A549 (cell line): Measurements from ENCODE around the gene CSMD2.

ENCODE experiments used
- EP300 ChIP-seq, 2 experiments: fragments of >200 bp; sonication (Bioruptor Twin); formaldehyde crosslinking; IDR thresholded peaks; 2 replicates in 1 of 2; 3 replicates in 1 of 2; pipeline ENCODE4 v1.6.1; 2016 to 2017
- MYC ChIP-seq: IDR thresholded peaks from 2 replicates; pipeline ENCODE4 v1.6.1; 2012; ENCODE audit warnings: mild to moderate bottlenecking, inconsistent platforms, low read length, improper control_type of control experiment, borderline replicate concordance
- NFE2L2 ChIP-seq: fragments of 150-350 bp; conservative IDR thresholded peaks from 2 replicates; pipeline ENCODE4 v1.6.1; 2014; ENCODE audit warnings: low read length
- NPAS2 ChIP-seq: fragments of 250-450 bp; sonication (Bioruptor Pico); IDR thresholded peaks from 2 replicates; pipeline ENCODE4 v1.8.0; 2022; ENCODE audit warnings: mild to moderate bottlenecking, moderate library complexity, borderline replicate concordance
- POLR2A ChIP-seq: IDR thresholded peaks from 2 replicates; pipeline ENCODE4 v1.6.1; 2012; ENCODE audit warnings: mild to moderate bottlenecking, low read length
- RFX5 ChIP-seq: fragments of 450-650 bp; IDR thresholded peaks from 2 replicates; pipeline ENCODE4 v1.7.1; 2014; ENCODE audit warnings: antibody characterized with exemption, mild to moderate bottlenecking, moderate library complexity
- RNF2 ChIP-seq: fragments of 200-600 bp; sonication (generic); IDR thresholded peaks from 2 replicates; pipeline ENCODE4 v1.6.1; 2016; ENCODE audit warnings: low read depth, mild to moderate bottlenecking, antibody characterized with exemption, moderate library complexity, borderline replicate concordance
- ZC3H11A ChIP-seq: fragments of 450-650 bp; IDR thresholded peaks from 2 replicates; pipeline ENCODE4 v1.6.1; 2014; ENCODE audit warnings: antibody characterized with exemption, mild to moderate bottlenecking
- TF ChIP-seq, protein P1 (sequence below): fragments of 450-650 bp; IDR thresholded peaks from 2 replicates; pipeline ENCODE4 v1.6.1; 2014; ENCODE audit warnings: antibody characterized with exemption
- TF ChIP-seq, protein P2 (sequence below): fragments of >200 bp; sonication (Bioruptor Twin); formaldehyde crosslinking; IDR thresholded peaks from 3 replicates; pipeline ENCODE4 v1.6.1; 2016
- TF ChIP-seq, protein P3 (sequence below): fragments of >200 bp; sonication (Bioruptor Twin); formaldehyde crosslinking; IDR thresholded peaks from 3 replicates; pipeline ENCODE4 v1.5.1; 2016
- TF ChIP-seq, protein P4 (sequence below): fragments of 200-600 bp; sonication (generic); IDR thresholded peaks from 2 replicates; pipeline ENCODE4 v1.6.1; 2016; ENCODE audit warnings: antibody characterized with exemption, mild to moderate bottlenecking, moderate library complexity

DNA sequence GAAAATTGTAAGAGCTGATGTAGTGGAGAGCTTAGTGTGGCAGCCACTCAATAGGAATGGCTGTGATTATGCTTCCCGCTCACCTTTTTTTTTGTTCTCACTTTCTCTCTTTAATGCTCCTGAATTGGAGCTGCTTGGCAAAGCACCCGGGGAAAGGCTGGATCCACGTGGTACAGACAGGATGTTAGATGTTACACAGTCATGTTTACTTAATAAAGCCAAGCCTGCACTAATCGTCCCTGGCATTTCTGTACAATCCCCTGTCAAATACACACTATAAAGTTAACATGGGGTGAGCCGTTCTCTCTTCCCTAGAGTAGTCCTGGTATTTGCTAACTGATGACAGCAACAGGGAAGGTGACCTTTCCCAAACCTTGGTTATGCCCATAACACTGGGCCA is 504.8 kb downstream of the CSMD2 start:
- TF ChIP-seq, protein P1, sequence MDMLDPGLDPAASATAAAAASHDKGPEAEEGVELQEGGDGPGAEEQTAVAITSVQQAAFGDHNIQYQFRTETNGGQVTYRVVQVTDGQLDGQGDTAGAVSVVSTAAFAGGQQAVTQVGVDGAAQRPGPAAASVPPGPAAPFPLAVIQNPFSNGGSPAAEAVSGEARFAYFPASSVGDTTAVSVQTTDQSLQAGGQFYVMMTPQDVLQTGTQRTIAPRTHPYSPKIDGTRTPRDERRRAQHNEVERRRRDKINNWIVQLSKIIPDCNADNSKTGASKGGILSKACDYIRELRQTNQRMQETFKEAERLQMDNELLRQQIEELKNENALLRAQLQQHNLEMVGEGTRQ: no peak
- no peak for TF ChIP-seq ZC3H11A
- no peak for TF ChIP-seq MYC
- no peak for TF ChIP-seq NFE2L2
- TF ChIP-seq, protein P2, sequence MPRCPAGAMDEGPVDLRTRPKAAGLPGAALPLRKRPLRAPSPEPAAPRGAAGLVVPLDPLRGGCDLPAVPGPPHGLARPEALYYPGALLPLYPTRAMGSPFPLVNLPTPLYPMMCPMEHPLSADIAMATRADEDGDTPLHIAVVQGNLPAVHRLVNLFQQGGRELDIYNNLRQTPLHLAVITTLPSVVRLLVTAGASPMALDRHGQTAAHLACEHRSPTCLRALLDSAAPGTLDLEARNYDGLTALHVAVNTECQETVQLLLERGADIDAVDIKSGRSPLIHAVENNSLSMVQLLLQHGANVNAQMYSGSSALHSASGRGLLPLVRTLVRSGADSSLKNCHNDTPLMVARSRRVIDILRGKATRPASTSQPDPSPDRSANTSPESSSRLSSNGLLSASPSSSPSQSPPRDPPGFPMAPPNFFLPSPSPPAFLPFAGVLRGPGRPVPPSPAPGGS: no peak
- TF ChIP-seq, protein P3, sequence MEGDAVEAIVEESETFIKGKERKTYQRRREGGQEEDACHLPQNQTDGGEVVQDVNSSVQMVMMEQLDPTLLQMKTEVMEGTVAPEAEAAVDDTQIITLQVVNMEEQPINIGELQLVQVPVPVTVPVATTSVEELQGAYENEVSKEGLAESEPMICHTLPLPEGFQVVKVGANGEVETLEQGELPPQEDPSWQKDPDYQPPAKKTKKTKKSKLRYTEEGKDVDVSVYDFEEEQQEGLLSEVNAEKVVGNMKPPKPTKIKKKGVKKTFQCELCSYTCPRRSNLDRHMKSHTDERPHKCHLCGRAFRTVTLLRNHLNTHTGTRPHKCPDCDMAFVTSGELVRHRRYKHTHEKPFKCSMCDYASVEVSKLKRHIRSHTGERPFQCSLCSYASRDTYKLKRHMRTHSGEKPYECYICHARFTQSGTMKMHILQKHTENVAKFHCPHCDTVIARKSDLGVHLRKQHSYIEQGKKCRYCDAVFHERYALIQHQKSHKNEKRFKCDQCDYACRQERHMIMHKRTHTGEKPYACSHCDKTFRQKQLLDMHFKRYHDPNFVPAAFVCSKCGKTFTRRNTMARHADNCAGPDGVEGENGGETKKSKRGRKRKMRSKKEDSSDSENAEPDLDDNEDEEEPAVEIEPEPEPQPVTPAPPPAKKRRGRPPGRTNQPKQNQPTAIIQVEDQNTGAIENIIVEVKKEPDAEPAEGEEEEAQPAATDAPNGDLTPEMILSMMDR: no peak
- no peak for TF ChIP-seq RFX5
- TF ChIP-seq, protein P4, sequence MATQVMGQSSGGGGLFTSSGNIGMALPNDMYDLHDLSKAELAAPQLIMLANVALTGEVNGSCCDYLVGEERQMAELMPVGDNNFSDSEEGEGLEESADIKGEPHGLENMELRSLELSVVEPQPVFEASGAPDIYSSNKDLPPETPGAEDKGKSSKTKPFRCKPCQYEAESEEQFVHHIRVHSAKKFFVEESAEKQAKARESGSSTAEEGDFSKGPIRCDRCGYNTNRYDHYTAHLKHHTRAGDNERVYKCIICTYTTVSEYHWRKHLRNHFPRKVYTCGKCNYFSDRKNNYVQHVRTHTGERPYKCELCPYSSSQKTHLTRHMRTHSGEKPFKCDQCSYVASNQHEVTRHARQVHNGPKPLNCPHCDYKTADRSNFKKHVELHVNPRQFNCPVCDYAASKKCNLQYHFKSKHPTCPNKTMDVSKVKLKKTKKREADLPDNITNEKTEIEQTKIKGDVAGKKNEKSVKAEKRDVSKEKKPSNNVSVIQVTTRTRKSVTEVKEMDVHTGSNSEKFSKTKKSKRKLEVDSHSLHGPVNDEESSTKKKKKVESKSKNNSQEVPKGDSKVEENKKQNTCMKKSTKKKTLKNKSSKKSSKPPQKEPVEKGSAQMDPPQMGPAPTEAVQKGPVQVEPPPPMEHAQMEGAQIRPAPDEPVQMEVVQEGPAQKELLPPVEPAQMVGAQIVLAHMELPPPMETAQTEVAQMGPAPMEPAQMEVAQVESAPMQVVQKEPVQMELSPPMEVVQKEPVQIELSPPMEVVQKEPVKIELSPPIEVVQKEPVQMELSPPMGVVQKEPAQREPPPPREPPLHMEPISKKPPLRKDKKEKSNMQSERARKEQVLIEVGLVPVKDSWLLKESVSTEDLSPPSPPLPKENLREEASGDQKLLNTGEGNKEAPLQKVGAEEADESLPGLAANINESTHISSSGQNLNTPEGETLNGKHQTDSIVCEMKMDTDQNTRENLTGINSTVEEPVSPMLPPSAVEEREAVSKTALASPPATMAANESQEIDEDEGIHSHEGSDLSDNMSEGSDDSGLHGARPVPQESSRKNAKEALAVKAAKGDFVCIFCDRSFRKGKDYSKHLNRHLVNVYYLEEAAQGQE: no peak
- TF ChIP-seq POLR2A: no peak
- TF ChIP-seq NPAS2 (CRISPR knock-in tag): no peak
- TF ChIP-seq RNF2: no peak
- no peak for TF ChIP-seq EP300 (IDR thresholded peaks at IDR 0.05)
